Neural cell (in vitro differentiated cells): Measurements from ENCODE around the gene GPR141. TPM values are rescaled to one million over a fixed set of nuclear protein-coding genes. Genes with fewer than 3 reads are reported as not detected.

ENCODE experiments used
- H2AFZ ChIP-seq: fragments of 200-600, 300-800 bp; sonication (generic), shearing (Covaris generic); 2 replicates; pipeline ENCODE4 v1.6.0; 2014; ENCODE audit warnings: low read depth, mild to moderate bottlenecking, antibody characterized with exemption, low read length, moderate library complexity
- H3F3A ChIP-seq: fragments of 200-600 bp; shearing (Covaris generic); 2 replicates; pipeline ENCODE4 v1.6.1; 2016; ENCODE audit warnings: mild to moderate bottlenecking, moderate library complexity, mixed read lengths, antibody characterized with exemption, low read length; ENCODE audit not compliant: insufficient read depth, poor library complexity, severe bottlenecking
- H3K27ac ChIP-seq: fragments of 200-600, 300-800 bp; sonication (generic), shearing (Covaris generic); 2 replicates; pipeline ENCODE4 v1.5.1; 2014; ENCODE audit warnings: mild to moderate bottlenecking, low read length, moderate library complexity
- H3K27me3 ChIP-seq: fragments of 300-800, 200-600 bp; sonication (generic), shearing (Covaris generic); 2 replicates; pipeline ENCODE4 v1.6.0; 2014; ENCODE audit warnings: mild to moderate bottlenecking, low read depth, low read length, moderate library complexity; ENCODE audit not compliant: insufficient read depth
- H3K36me3 ChIP-seq: fragments of 300-800, 200-600 bp; sonication (generic), shearing (Covaris generic); 2 replicates; pipeline ENCODE4 v1.5.1; 2014; ENCODE audit warnings: mild to moderate bottlenecking, antibody characterized with exemption, low read length, moderate library complexity; ENCODE audit not compliant: insufficient read depth
- H3K4me2 ChIP-seq: fragments of 300-800, 200-600 bp; sonication (generic), shearing (Covaris generic); 2 replicates; pipeline ENCODE4 v1.6.0; 2014; ENCODE audit warnings: mild to moderate bottlenecking, low read length
- H3K4me3 ChIP-seq: fragments of 300-800, 200-600 bp; sonication (generic), shearing (Covaris generic); 2 replicates; pipeline ENCODE4 v1.5.1; 2014; ENCODE audit warnings: mild to moderate bottlenecking, low read length, moderate library complexity
- H3K79me2 ChIP-seq: fragments of 200-600 bp; shearing (Covaris generic); replicated peaks from 2 replicates; pipeline ENCODE4 v1.6.0; 2014; ENCODE audit warnings: mild to moderate bottlenecking, low read length, moderate library complexity; ENCODE audit not compliant: insufficient read depth
- H3K9ac ChIP-seq: fragments of 300-800, 200-600 bp; sonication (generic), shearing (Covaris generic); 2 replicates; pipeline ENCODE4 v1.6.1; 2016; ENCODE audit warnings: mild to moderate bottlenecking, low read length, mixed read lengths
- H3K9me2 ChIP-seq: fragments of 200-600 bp; shearing (Covaris generic); 2 replicates; pipeline ENCODE4 v1.6.1; 2016; ENCODE audit warnings: mild to moderate bottlenecking, low read length, mixed read lengths; ENCODE audit not compliant: insufficient read depth
- H3K9me3 ChIP-seq: fragments of 200-600, 300-800 bp; sonication (generic), shearing (Covaris generic); 2 replicates; pipeline ENCODE4 v1.6.1; 2016; ENCODE audit warnings: mild to moderate bottlenecking, mixed run types, low read length, moderate library complexity, mixed read lengths
- H4K20me1 ChIP-seq: fragments of 200-600 bp; shearing (Covaris generic); 2 replicates; pipeline ENCODE4 v1.6.1; 2016; ENCODE audit warnings: mild to moderate bottlenecking, mixed run types; ENCODE audit not compliant: insufficient read depth
- CTCF ChIP-seq: fragments of 450-650 bp; IDR thresholded peaks from 2 replicates; pipeline ENCODE4 v1.5.1; 2014; ENCODE audit warnings: antibody characterized with exemption, mild to moderate bottlenecking, moderate library complexity; ENCODE audit not compliant: poor library complexity, severe bottlenecking
- EP300 ChIP-seq: fragments of 450-650 bp; conservative IDR thresholded peaks from 2 replicates; pipeline ENCODE4 v1.6.1; 2014; ENCODE audit warnings: antibody characterized with exemption, mild to moderate bottlenecking, moderate library complexity; ENCODE audit not compliant: poor library complexity, severe bottlenecking
- EZH2 ChIP-seq: fragments of 200-600, 300-800 bp; shearing (Covaris generic), sonication (generic); IDR thresholded peaks from 2 replicates; pipeline ENCODE4 v1.6.1; 2014; ENCODE audit warnings: antibody characterized with exemption, low read length, borderline replicate concordance, mild to moderate bottlenecking; ENCODE audit not compliant: insufficient read depth, poor library complexity, severe bottlenecking
- MXI1 ChIP-seq: fragments of 450-650 bp; conservative IDR thresholded peaks from 2 replicates; pipeline ENCODE4 v1.6.1; 2014; ENCODE audit warnings: antibody characterized with exemption, mild to moderate bottlenecking; ENCODE audit not compliant: poor library complexity, severe bottlenecking
- POLR2AphosphoS5 ChIP-seq: IDR thresholded peaks from 2 replicates; pipeline ENCODE4 v1.6.1; 2012
- RAD21 ChIP-seq: fragments of 450-650 bp; conservative IDR thresholded peaks from 2 replicates; pipeline ENCODE4 v1.6.1; 2014; ENCODE audit warnings: antibody characterized with exemption, mild to moderate bottlenecking, moderate library complexity
- REST ChIP-seq: IDR thresholded peaks from 2 replicates; pipeline ENCODE4 v1.6.1; 2012; ENCODE audit warnings: borderline replicate concordance
- SMC3 ChIP-seq: fragments of 450-650 bp; conservative IDR thresholded peaks from 2 replicates; pipeline ENCODE4 v1.6.1; 2014; ENCODE audit warnings: antibody characterized with exemption, mild to moderate bottlenecking, moderate library complexity; ENCODE audit not compliant: poor library complexity
- TAF1 ChIP-seq: IDR thresholded peaks from 2 replicates; pipeline ENCODE4 v1.6.1; 2012; ENCODE audit warnings: low read depth
- polyA plus RNA-seq: library from polyadenylated mRNA; depleted of rRNA; stranded (reverse); fragments of >200 nt; gene quantifications from 2 replicates; pipeline ENCODE4 v1.2.3, GENCODE V29; 2014

GPR141 gene
- polyA plus RNA-seq, 1 donor from 2014 or later = not detected

- Histone ChIP-seq H3K9ac (no peak overlapping the region), H3K9me2 (no peaks in the 10 kb centered on the region), H3K36me3 (no peaks in the 10 kb centered on the region), H3K9me3 (no peaks in the 10 kb centered on the region), H3K4me3 (no peak overlapping the region), H3K27me3 (no peaks in the 10 kb centered on the region), H4K20me1 (no peaks in the 10 kb centered on the region), H3F3A (no peaks in the 10 kb centered on the region), H3K4me2 (no peak overlapping the region), H3K27ac (no peak overlapping the region), H2AFZ (no peak overlapping the region), H3K79me2 (no peaks in the 10 kb centered on the region)
- TF ChIP-seq POLR2AphosphoS5 (no peak), RAD21 (no peak), CTCF (no peak), EP300 (no peak), SMC3 (no peak), REST (no peak), MXI1 (no peak), TAF1 (no peak), EZH2 (no peak)
Observed at GRCh38 chr7:37732888-37733287, 49.3 kb downstream of the GPR141 start.

GRCh38 chr7:37735196-37735595 lies 51.6 kb downstream of the GPR141 start:
- H3K4me3 ChIP-seq = no peak overlapping the region
- no peak overlapping the region for H3K4me2 ChIP-seq
- no peaks in the 10 kb centered on the region for H4K20me1 ChIP-seq
- no peaks in the 10 kb centered on the region for H3K79me2 ChIP-seq
- no peak overlapping the region for H2AFZ ChIP-seq
- H3K9ac ChIP-seq = no peak overlapping the region
- no peaks in the 10 kb centered on the region for H3K9me2 ChIP-seq
- no peak for TF ChIP-seq MXI1
- H3K36me3 ChIP-seq = no peaks in the 10 kb centered on the region
- no peak overlapping the region for H3K27ac ChIP-seq
- H3F3A ChIP-seq = no peaks in the 10 kb centered on the region
- H3K9me3 ChIP-seq = no peaks in the 10 kb centered on the region
- H3K27me3 ChIP-seq = no peaks in the 10 kb centered on the region

GRCh38 chr7:37738321-37738720 lies 54.8 kb downstream of the GPR141 start:
- H3K9ac ChIP-seq = no peak overlapping the region
- no peaks in the 10 kb centered on the region for H3K9me3 ChIP-seq
- no peak overlapping the region for H2AFZ ChIP-seq
- no peaks in the 10 kb centered on the region for H3F3A ChIP-seq
- no peak for TF ChIP-seq POLR2AphosphoS5
- TF ChIP-seq RAD21 = no peak
- no peak for TF ChIP-seq TAF1
- no peak for TF ChIP-seq MXI1
- TF ChIP-seq SMC3 = no peak
- no peak overlapping the region for H3K27ac ChIP-seq
- H3K4me2 ChIP-seq = no peak overlapping the region
- H3K27me3 ChIP-seq = no peaks in the 10 kb centered on the region
- no peaks in the 10 kb centered on the region for H3K36me3 ChIP-seq
- H3K79me2 ChIP-seq = no peaks in the 10 kb centered on the region
- H3K9me2 ChIP-seq = no peaks in the 10 kb centered on the region
- no peak overlapping the region for H3K4me3 ChIP-seq
- no peaks in the 10 kb centered on the region for H4K20me1 ChIP-seq
